AG04450 (cell line): ENCODE results near the gene IL18RAP. TPM values are rescaled to one million over a fixed set of nuclear protein-coding genes. Genes with fewer than 3 reads are reported as not detected.
A peak's percentile ranks its signal among the peaks of the same experiment; 100 is the strongest.

Experiments used
- CTCF ChIA-PET: fragments of 300-600, 350-600 bp; formaldehyde crosslinking; extraction: SDS; loops from one replicate; lab custom pipeline; 2022; ENCODE audit warnings: antibody characterized with exemption, inconsistent platforms; lab: Charles Lee
- POLR2A ChIA-PET: fragments of 350-600 bp; formaldehyde crosslinking; extraction: SDS; loops from one replicate; lab custom pipeline; 2021; ENCODE audit warnings: antibody characterized with exemption, inconsistent platforms; lab: Yijun Ruan, JAX
- DNase-seq: peaks from one replicate; pipeline ENCODE4 v3.0.0-alpha.2; 2011; ENCODE audit warnings: low read depth, low spot score
- H3K27ac ChIP-seq: one replicate; pipeline ENCODE4 v1.5.1; 2012; ENCODE audit warnings: low read depth, low read length, control low read depth
- H3K27me3 ChIP-seq: one replicate; pipeline ENCODE4 v1.6.0; 2012; ENCODE audit warnings: low read length; ENCODE audit not compliant: control insufficient read depth, insufficient read depth
- H3K4me3 ChIP-seq: 2 replicates; pipeline ENCODE4 v1.5.1; 2011; ENCODE audit warnings: mild to moderate bottlenecking, low read depth, low read length, control low read depth
- H3K9me3 ChIP-seq: 2 replicates; pipeline ENCODE4 v1.5.1; 2012; ENCODE audit warnings: low read length; ENCODE audit not compliant: control insufficient read depth, insufficient read depth
- CTCF ChIP-seq: IDR thresholded peaks from 2 replicates; pipeline ENCODE4 v1.5.1; 2011; ENCODE audit warnings: low read depth, low read length, control low read depth, inconsistent platforms
- polyA minus RNA-seq: library from RNA; depleted of rRNA, polyadenylated mRNA; stranded (reverse); fragments of >200 nt; gene quantifications from 2 replicates; pipeline ENCODE4 v1.2.3, GENCODE V29; 2011; rRNA and poly(A)+ RNA removed
- polyA plus RNA-seq: library from polyadenylated mRNA; depleted of rRNA; stranded (reverse); fragments of >200 nt; gene quantifications from 2 replicates; pipeline ENCODE4 v1.2.3, GENCODE V29; 2011; rRNA removed

The IL18RAP gene
- polyA plus RNA-seq = 0.10 TPM in 1 of 2 replicates, not detected in the other
- not detected in 2 replicates for polyA minus RNA-seq

- no peak within 1 kb of the TSS for H3K4me3 ChIP-seq
- ChIA-PET CTCF (no interaction called here), POLR2A (no interaction called here)
- no peak for TF ChIP-seq CTCF
- no peak for DNase-seq
- H3K27me3 ChIP-seq = peaks cover 9% of the 10 kb centered on the region
- no peaks in the 10 kb centered on the region for H3K9me3 ChIP-seq
- no peak within 1 kb of the TSS for H3K27ac ChIP-seq
Observed at GRCh38 chr2:102422910-102423309, at the start of gene IL18RAP. Gene IL18RAP, plus strand, starts transcription at chr2:102423160. Its CDS starts 118 bp downstream, at chr2:102423278.

- no peak for TF ChIP-seq CTCF
- H3K4me3 ChIP-seq = no peak overlapping the region
- H3K9me3 ChIP-seq = peaks cover 4% of the 10 kb centered on the region; the same call in 1 of the 2 replicates
- CTCF ChIA-PET = interaction anchor here (1.6 kb wide), 1 partner anchor 67 kb away, joined by 4 read pairs; no protein-coding TSS in a partner anchor
- no peak for DNase-seq
- peak overlapping the region; percentile 24 for H3K27ac ChIP-seq
- POLR2A ChIA-PET = no interaction called here
- no peaks in the 10 kb centered on the region for H3K27me3 ChIP-seq
Observed at GRCh38 chr2:102376052-102376591, 46.8 kb upstream of the IL18RAP start.

GRCh38 chr2:102383722-102384121, 39.2 kb upstream of the IL18RAP start:
- POLR2A ChIA-PET = no interaction called here
- Histone ChIP-seq H3K4me3 (no peak overlapping the region), H3K27ac (no peak overlapping the region), H3K9me3 (peaks cover 3% of the 10 kb centered on the region; the same call in 1 of the 2 replicates), H3K27me3 (no peaks in the 10 kb centered on the region)
- no peak for DNase-seq
- CTCF ChIA-PET = no interaction called here
- TF ChIP-seq CTCF = no peak

GRCh38 chr2:102385522-102385921, 37.4 kb upstream of the IL18RAP start:
- Histone ChIP-seq H3K27ac (no peak overlapping the region), H3K4me3 (no peak overlapping the region), H3K27me3 (no peaks in the 10 kb centered on the region), H3K9me3 (peaks cover 3% of the 10 kb centered on the region; the same call in 1 of the 2 replicates)
- ChIA-PET CTCF (interaction anchor here (0.9 kb wide), 1 partner anchor 58 kb away, joined by 3 read pairs; no protein-coding TSS in a partner anchor), POLR2A (no interaction called here)
- DNase-seq = no peak
- no peak for TF ChIP-seq CTCF

- Histone ChIP-seq H3K9me3 (peaks cover 3% of the 10 kb centered on the region; the same call in 1 of the 2 replicates), H3K27ac (no peak overlapping the region), H3K27me3 (no peaks in the 10 kb centered on the region), H3K4me3 (no peak overlapping the region)
- no peak for DNase-seq
- TF ChIP-seq CTCF = no peak
- ChIA-PET CTCF (no interaction called here), POLR2A (no interaction called here)
Observed at GRCh38 chr2:102386004-102386403, 37.0 kb upstream of the IL18RAP start.
